Keratinocyte (primary cell): Measurements from ENCODE around the gene ARL13A. TPM values are rescaled to one million over a fixed set of nuclear protein-coding genes. Genes with fewer than 3 reads are reported as not detected.

ENCODE experiments used
- DNase-seq: peaks from one replicate; pipeline ENCODE4 v3.0.0-alpha.2; 2011; ENCODE audit warnings: low read depth, missing footprints, low spot score
- FAIRE-seq: peaks from 2 replicates; lab custom pipeline; 2011; peaks lifted over from hg19 to GRCh38; lab: Jason Lieb, UNC
- H2AFZ ChIP-seq: 2 replicates; pipeline ENCODE4 v1.6.0; 2012; ENCODE audit warnings: low read length, control low read depth, inconsistent platforms; ENCODE audit not compliant: control insufficient read depth
- H3K27ac ChIP-seq: 2 replicates; pipeline ENCODE4 v1.5.1; 2011; ENCODE audit warnings: low read length; ENCODE audit not compliant: control insufficient read depth, insufficient read depth
- H3K27me3 ChIP-seq: 3 replicates; pipeline ENCODE4 v1.6.0; 2011; ENCODE audit warnings: low read length; ENCODE audit not compliant: control insufficient read depth, insufficient read depth; ENCODE audit errors: extremely low read depth
- H3K36me3 ChIP-seq, 2 experiments: 2 replicates in 1 of 2; 3 replicates in 1 of 2; pipeline ENCODE4 v1.5.1; 2011; ENCODE audit warnings: low read length in 2 of 2, mild to moderate bottlenecking in 1 of 2; ENCODE audit not compliant: control insufficient read depth in 2 of 2, insufficient read depth in 2 of 2; ENCODE audit errors: extremely low read depth in 1 of 2
- H3K4me1 ChIP-seq: 3 replicates; pipeline ENCODE4 v1.5.1; 2011; ENCODE audit warnings: low read length; ENCODE audit not compliant: control insufficient read depth, insufficient read depth; ENCODE audit errors: extremely low read depth
- H3K4me2 ChIP-seq: 3 replicates; pipeline ENCODE4 v1.6.0; 2011; ENCODE audit warnings: low read depth, low read length; ENCODE audit not compliant: control insufficient read depth, insufficient read depth; ENCODE audit errors: extremely low read depth
- H3K4me3 ChIP-seq, 3 experiments: fragments of 200-600 bp in 1 of 3; sonication (generic) in 1 of 3; 2 replicates in 2 of 3; 3 replicates in 1 of 3; pipeline ENCODE4 v1.5.1; 2011 to 2016; ENCODE audit warnings: low read length in 3 of 3, mild to moderate bottlenecking in 3 of 3, control low read depth in 2 of 3, inconsistent platforms in 1 of 3, low read depth in 1 of 3, mixed read lengths in 1 of 3, mixed run types in 1 of 3, moderate library complexity in 1 of 3; ENCODE audit not compliant: control insufficient read depth in 2 of 3, insufficient read depth in 2 of 3; ENCODE audit errors: extremely low read depth in 1 of 3
- H3K79me2 ChIP-seq: 2 replicates; pipeline ENCODE4 v1.6.0; 2012; ENCODE audit warnings: low read length; ENCODE audit not compliant: control insufficient read depth, insufficient read depth
- H3K9ac ChIP-seq: 3 replicates; pipeline ENCODE4 v1.6.0; 2011; ENCODE audit warnings: low read length; ENCODE audit not compliant: control insufficient read depth, insufficient read depth; ENCODE audit errors: extremely low read depth
- H3K9me1 ChIP-seq: 3 replicates; pipeline ENCODE4 v1.6.0; 2011; ENCODE audit warnings: low read length; ENCODE audit not compliant: control insufficient read depth, insufficient read depth; ENCODE audit errors: extremely low read depth
- H3K9me3 ChIP-seq: 2 replicates; pipeline ENCODE4 v1.5.1; 2012; ENCODE audit warnings: low read depth, low read length; ENCODE audit not compliant: control insufficient read depth
- H4K20me1 ChIP-seq: 3 replicates; pipeline ENCODE4 v1.6.0; 2011; ENCODE audit warnings: low read length; ENCODE audit not compliant: control insufficient read depth, insufficient read depth; ENCODE audit errors: extremely low read depth
- CTCF ChIP-seq, 3 experiments: IDR thresholded peaks in 1 of 3; conservative IDR thresholded peaks in 1 of 3; optimal IDR thresholded peaks in 1 of 3; 2 replicates in 2 of 3; 3 replicates in 1 of 3; pipeline versions ENCODE3 to v1.5.1; 2011; ENCODE audit warnings: low read length in 3 of 3, mild to moderate bottlenecking in 3 of 3, moderate library complexity in 2 of 3, control low read depth in 1 of 3, inconsistent platforms in 1 of 3; ENCODE audit not compliant: insufficient read depth in 2 of 3; ENCODE audit errors: extremely low read depth in 1 of 3
- EZH2 ChIP-seq: IDR thresholded peaks from one replicate; pipeline ENCODE4 v1.6.1; 2012; ENCODE audit warnings: inconsistent platforms, mild to moderate bottlenecking, low read length, moderate library complexity
- dilution Hi-C: fragments of 300-500 bp; cut with MboI; formaldehyde crosslinking; loops from one replicate; pipeline ENCODE4 v1.7.0; 2020; ENCODE audit warnings: low sequenced_read_pairs; ENCODE audit not compliant: extremely low pct_ligation_motif_present
- polyA plus RNA-seq, 5 experiments: library from polyadenylated mRNA; depleted of rRNA in 3 of 5; stranded (reverse) in 3 of 5; stranded (forward) in 1 of 5; unstranded in 1 of 5; fragments of >200 nt; gene quantifications; 1 replicate in 1 of 5; 2 replicates in 3 of 5; 3 replicates in 1 of 5; pipeline versions ENCODE4 v1.2.1 to v1.2.3, GENCODE V29; 2011 to 2012; ENCODE audit warnings: missing spikeins in 2 of 5, low read depth in 1 of 5, low replicate concordance in 1 of 5

ARL13A gene
- polyA plus RNA-seq, 1 donor (not counting 4 experiments of a cell fraction or from before 2014, with no cell fraction given), result not detected

DNA sequence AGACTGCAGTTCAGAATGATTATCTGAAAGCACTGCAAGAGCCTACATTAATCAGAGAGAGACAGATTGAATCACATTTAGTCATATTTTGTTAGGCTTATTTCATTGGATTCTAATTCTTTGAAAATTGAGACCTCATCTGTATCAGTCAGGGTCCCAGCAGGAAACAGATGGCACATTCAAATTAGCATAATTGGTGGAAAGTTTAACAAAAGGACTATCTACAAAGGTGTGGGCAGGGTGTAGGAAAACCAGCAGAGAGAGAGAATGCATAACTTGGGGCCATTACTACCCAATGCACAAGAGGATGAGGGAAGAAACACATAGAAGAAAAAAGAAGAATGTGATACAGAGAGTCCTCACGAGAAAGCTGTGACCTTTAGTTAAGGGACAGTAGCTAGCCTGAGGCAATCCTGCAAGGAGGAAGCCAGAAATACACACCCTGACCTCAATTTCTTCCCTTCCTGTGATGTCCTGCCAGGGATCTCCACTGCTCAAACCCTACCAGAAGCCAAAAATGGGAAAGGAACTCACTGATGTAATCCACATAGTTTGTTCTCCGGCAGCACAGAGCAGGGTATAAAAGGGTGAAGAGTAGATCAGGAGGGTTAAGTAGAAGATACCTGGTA lies 23.1 kb upstream of the ARL13A start:
- Histone ChIP-seq H3K4me2 (no peak overlapping the region), H4K20me1 (no peaks in the 10 kb centered on the region), H3K9me3 (no peaks in the 10 kb centered on the region), H3K27me3 (no peaks in the 10 kb centered on the region), H3K79me2 (no peaks in the 10 kb centered on the region), H3K9ac (no peak overlapping the region), H3K27ac (no peak overlapping the region), H3K4me1 (no peaks in the 10 kb centered on the region), H2AFZ (no peak overlapping the region), H3K4me3 (no peak overlapping the region), H3K9me1 (no peaks in the 10 kb centered on the region), H3K36me3 (no peaks in the 10 kb centered on the region)
- dilution Hi-C loops, result no loop called here
- no peak for DNase-seq
- FAIRE-seq, result no peak
- TF ChIP-seq CTCF (optimal IDR thresholded peaks at IDR 0.05 in 1 of 3, IDR thresholded peaks at IDR 0.05 in 1 of 3, conservative IDR thresholded peaks at IDR 0.05 in 1 of 3; ENCODE audit: extremely low read depth in 1 of 3, insufficient read depth in 2 of 3, low read length in 3 of 3) (no peak), EZH2 (no peak)

- dilution Hi-C loops, result no loop called here
- Histone ChIP-seq H3K9me1 (no peaks in the 10 kb centered on the region), H3K4me3 (no peak overlapping the region), H4K20me1 (no peaks in the 10 kb centered on the region), H2AFZ (no peak overlapping the region), H3K79me2 (no peaks in the 10 kb centered on the region), H3K36me3 (no peaks in the 10 kb centered on the region), H3K4me1 (no peaks in the 10 kb centered on the region), H3K9ac (no peak overlapping the region), H3K4me2 (no peak overlapping the region), H3K9me3 (no peaks in the 10 kb centered on the region), H3K27me3 (no peaks in the 10 kb centered on the region), H3K27ac (no peak overlapping the region)
- TF ChIP-seq CTCF (optimal IDR thresholded peaks at IDR 0.05 in 1 of 3, IDR thresholded peaks at IDR 0.05 in 1 of 3, conservative IDR thresholded peaks at IDR 0.05 in 1 of 3; ENCODE audit: extremely low read depth in 1 of 3, insufficient read depth in 2 of 3, low read length in 3 of 3) (no peak), EZH2 (no peak)
- FAIRE-seq (no peak), DNase-seq (no peak)
Observed at GRCh38 chrX:100948557-100948956, 21.0 kb upstream of the ARL13A start.
